Fibroblast of skin of back (primary cell): ENCODE results near the gene ATP13A3. TPM values are rescaled to one million over a fixed set of nuclear protein-coding genes. Genes with fewer than 3 reads are reported as not detected.
"Not testable (repeated sequence)": the region's sequence is repeated elsewhere in the genome, so short reads cannot be mapped to it uniquely, and the experiment has no call there.

Experiments used
- DNase-seq: peaks from one replicate; pipeline ENCODE4 v3.0.0-alpha.2; 2013
- polyA plus RNA-seq, 2 experiments: library from polyadenylated mRNA; unstranded; fragments of 120-200 nt; gene quantifications; one replicate each; pipeline ENCODE4 v1.2.1, GENCODE V29; 2013; ENCODE audit not compliant: insufficient read length in 2 of 2

The ATP13A3 gene
- polyA plus RNA-seq (2013, experiment 1 of 2; ENCODE audit: insufficient read length) = 111 TPM
- 251 TPM for polyA plus RNA-seq (2013, experiment 2 of 2; ENCODE audit: insufficient read length)

- DNase-seq = peak; percentile 92
Observed at GRCh38 chr3:194486540-194487288, at the start of gene ATP13A3. TSS of gene ATP13A3 (minus strand) at chr3:194487002. CDS start at chr3:194462190, 24,812 bp downstream.

GRCh38 chr3:194535199-194535598, 48.4 kb upstream of the ATP13A3 start:
- DNase-seq = not testable (repeated sequence)

- DNase-seq = no peak
Observed at GRCh38 chr3:194534243-194534642, 47.4 kb upstream of the ATP13A3 start.

GRCh38 chr3:194532591-194532990, 45.8 kb upstream of the ATP13A3 start:
- DNase-seq = peak; percentile 70

GRCh38 chr3:194527726-194528125, 40.9 kb upstream of the ATP13A3 start:
- DNase-seq = no peak

GRCh38 chr3:194526164-194526563, 39.4 kb upstream of the ATP13A3 start:
- no peak for DNase-seq

- DNase-seq = peak; percentile 75
Observed at GRCh38 chr3:194522579-194523046, 35.8 kb upstream of the ATP13A3 start.

GRCh38 chr3:194521510-194522260, 34.9 kb upstream of the ATP13A3 start:
- peak; percentile 59 for DNase-seq

- not testable (repeated sequence) for DNase-seq
Observed at GRCh38 chr3:194520682-194521162, 33.9 kb upstream of the ATP13A3 start.

- not testable (repeated sequence) for DNase-seq
Observed at GRCh38 chr3:194520201-194520600, 33.4 kb upstream of the ATP13A3 start.

GRCh38 chr3:194518652-194519051, 31.9 kb upstream of the ATP13A3 start:
- DNase-seq = peak; percentile 74

- DNase-seq = no peak
Observed at GRCh38 chr3:194517333-194517732, 30.5 kb upstream of the ATP13A3 start.

GRCh38 chr3:194514626-194515025, 27.8 kb upstream of the ATP13A3 start:
- DNase-seq = no peak

GRCh38 chr3:194512895-194513601, 26.2 kb upstream of the ATP13A3 start:
- peak; percentile 27 for DNase-seq

GRCh38 chr3:194508491-194509453, 22.0 kb upstream of the ATP13A3 start:
- DNase-seq = no peak

- DNase-seq = no peak
Observed at GRCh38 chr3:194507571-194507970, 20.8 kb upstream of the ATP13A3 start.

GRCh38 chr3:194505791-194506415, 19.1 kb upstream of the ATP13A3 start:
- peak; percentile 58 for DNase-seq

- no peak for DNase-seq
Observed at GRCh38 chr3:194504861-194505260, 18.1 kb upstream of the ATP13A3 start.

GRCh38 chr3:194504146-194504545, 17.3 kb upstream of the ATP13A3 start:
- no peak for DNase-seq

- peak; percentile 92 for DNase-seq
Observed at GRCh38 chr3:194503081-194503531, 16.3 kb upstream of the ATP13A3 start.

GRCh38 chr3:194500198-194500597, 13.4 kb upstream of the ATP13A3 start:
- DNase-seq = no peak
